Activated CD8-positive, alpha-beta memory T cell treated with anti-CD3 and anti-CD28 coated beads, Interleukin-2, amount 50 U/mL, for 24 hours (primary cell): ENCODE results near the gene ADORA2A.

ENCODE experiments used
- DNase-seq: peaks from one replicate; pipeline ENCODE4 v3.0.0-alpha.2; 2020; ENCODE audit errors: extremely low read depth

Gene ADORA2A

GRCh38 chr22:24403346-24403745 is 24.1 kb upstream of the ADORA2A start:
- no peak for DNase-seq

- DNase-seq = no peak
These were observed 22.7 kb upstream of the ADORA2A start for GRCh38 chr22:24404561-24405275.

- DNase-seq = no peak
These were observed 21.6 kb upstream of the ADORA2A start for GRCh38 chr22:24405631-24406321.

GRCh38 chr22:24406322-24407277 is 20.8 kb upstream of the ADORA2A start:
- no peak for DNase-seq

GRCh38 chr22:24407278-24407665 is 20.1 kb upstream of the ADORA2A start:
- no peak for DNase-seq

GRCh38 chr22:24407884-24408283 is 19.5 kb upstream of the ADORA2A start:
- DNase-seq = no peak

- DNase-seq = no peak
These were observed 18.8 kb upstream of the ADORA2A start for GRCh38 chr22:24408630-24409029.

- DNase-seq = no peak
These were observed 17.7 kb upstream of the ADORA2A start for GRCh38 chr22:24409707-24410106.

GRCh38 chr22:24410110-24410856 is 17.1 kb upstream of the ADORA2A start:
- DNase-seq = no peak

- DNase-seq = no peak
These were observed 16.0 kb upstream of the ADORA2A start for GRCh38 chr22:24411256-24412004.

GRCh38 chr22:24412274-24412673 is 15.1 kb upstream of the ADORA2A start:
- DNase-seq = no peak

GRCh38 chr22:24413271-24413670 is 14.1 kb upstream of the ADORA2A start:
- no peak for DNase-seq

- no peak for DNase-seq
These were observed 13.5 kb upstream of the ADORA2A start for GRCh38 chr22:24413736-24414385.

- DNase-seq = no peak
These were observed 12.9 kb upstream of the ADORA2A start for GRCh38 chr22:24414523-24414922.

GRCh38 chr22:24414984-24415945 is 12.1 kb upstream of the ADORA2A start:
- DNase-seq = no peak

- DNase-seq = no peak
These were observed 11.3 kb upstream of the ADORA2A start for GRCh38 chr22:24416095-24416494.

- DNase-seq = no peak
These were observed 10.8 kb upstream of the ADORA2A start for GRCh38 chr22:24416611-24417010.

GRCh38 chr22:24417200-24417599 is 10.2 kb upstream of the ADORA2A start:
- DNase-seq = no peak
